HEK293 (cell line): ENCODE data around the gene RNF6.

Experiments
- CTCF ChIA-PET: fragments of 350-600 bp; formaldehyde crosslinking; extraction: SDS; loops from one replicate; lab custom pipeline; 2021; ENCODE audit warnings: antibody characterized with exemption; lab: Yijun Ruan, JAX
- POLR2A ChIA-PET: fragments of 300-600 bp; formaldehyde crosslinking; extraction: SDS; loops from one replicate; lab custom pipeline; 2020; ENCODE audit warnings: antibody characterized with exemption, inconsistent platforms; lab: Yijun Ruan, JAX
- H3K27ac ChIP-seq: fragments of 200-500 bp; sonication (Bioruptor generic); 2 replicates; pipeline ENCODE4 v1.5.1; 2014; ENCODE audit warnings: low read depth, low read length, control low read depth, inconsistent platforms; ENCODE audit errors: extremely low read depth
- H3K36me3 ChIP-seq, 2 experiments: fragments of 200-500 bp in 1 of 2; sonication (Bioruptor generic) in 1 of 2; 1 replicate in 1 of 2; 2 replicates in 1 of 2; pipeline ENCODE4 v1.5.1; 2014 to 2017; ENCODE audit warnings: inconsistent platforms in 2 of 2, low read length in 2 of 2; ENCODE audit not compliant: control insufficient read depth in 2 of 2, insufficient read depth in 1 of 2
- H3K4me1 ChIP-seq: fragments of 200-500 bp; sonication (Bioruptor generic); 2 replicates; pipeline ENCODE4 v1.5.1; 2014; ENCODE audit warnings: mild to moderate bottlenecking, low read length, inconsistent platforms; ENCODE audit not compliant: control insufficient read depth, insufficient read depth
- H3K4me3 ChIP-seq: 2 replicates; pipeline ENCODE4 v1.5.1; 2011; ENCODE audit warnings: low read depth, mild to moderate bottlenecking, control low read depth, low read length, moderate library complexity
- H3K9me3 ChIP-seq: fragments of 200-500 bp; sonication (Bioruptor generic); 2 replicates; pipeline ENCODE4 v1.5.1; 2014; ENCODE audit warnings: low read depth, low read length, inconsistent platforms; ENCODE audit not compliant: control insufficient read depth, insufficient read depth
- GLIS1 ChIP-seq: fragments of 450-650 bp; formaldehyde crosslinking; IDR thresholded peaks from 2 replicates; pipeline ENCODE4 v1.5.1; 2016; ENCODE audit warnings: missing biosample characterization, missing genetic modification characterization
- HOXC10 ChIP-seq: sonication (generic); formaldehyde crosslinking; IDR thresholded peaks from 2 replicates; pipeline ENCODE4 v1.8.1; 2023; ENCODE audit warnings: mild to moderate bottlenecking, missing genetic modification reagents
- KLF10 ChIP-seq: fragments of 450-650 bp; IDR thresholded peaks from 2 replicates; pipeline ENCODE4 v1.5.1; 2018; ENCODE audit warnings: missing biosample characterization, mild to moderate bottlenecking, missing genetic modification characterization
- KLF7 ChIP-seq: fragments of 450-650 bp; formaldehyde crosslinking; IDR thresholded peaks from 2 replicates; pipeline ENCODE4 v1.5.1; 2016; ENCODE audit warnings: missing biosample characterization, missing genetic modification characterization, borderline replicate concordance
- SALL2 ChIP-seq: fragments of 450-650 bp; formaldehyde crosslinking; IDR thresholded peaks from 2 replicates; pipeline ENCODE4 v1.5.0; 2017; ENCODE audit warnings: missing biosample characterization, mild to moderate bottlenecking, missing genetic modification characterization, borderline replicate concordance
- SCRT1 ChIP-seq: fragments of 450-650 bp; formaldehyde crosslinking; IDR thresholded peaks from 2 replicates; pipeline ENCODE4 v1.5.1; 2016; ENCODE audit warnings: missing biosample characterization, missing genetic modification characterization, borderline replicate concordance
- SETDB1 ChIP-seq: IDR thresholded peaks from one replicate; pipeline ENCODE4 v1.6.1; 2017; ENCODE audit warnings: mild to moderate bottlenecking, low read length, moderate library complexity, mixed read lengths; ENCODE audit not compliant: insufficient read length
- TRIM28 ChIP-seq: IDR thresholded peaks from 2 replicates; pipeline ENCODE4 v1.6.1; 2011; ENCODE audit warnings: low read length, control low read depth, borderline replicate concordance
- ZBTB20 ChIP-seq: fragments of 450-650 bp; formaldehyde crosslinking; IDR thresholded peaks from 2 replicates; pipeline ENCODE4 v1.5.1; 2016; ENCODE audit warnings: missing biosample characterization, missing genetic modification characterization
- ZBTB7A ChIP-seq: fragments of 450-650 bp; formaldehyde crosslinking; IDR thresholded peaks from 2 replicates; pipeline ENCODE4 v1.5.1; 2016; ENCODE audit warnings: low read depth, missing biosample characterization, missing genetic modification characterization
- ZFP69B ChIP-seq: fragments of 450-650 bp; formaldehyde crosslinking; IDR thresholded peaks from 2 replicates; pipeline ENCODE4 v1.5.1; 2016; ENCODE audit warnings: missing biosample characterization, missing genetic modification characterization
- ZNF133 ChIP-seq: fragments of 450-650 bp; formaldehyde crosslinking; IDR thresholded peaks from 2 replicates; pipeline ENCODE4 v1.5.1; 2016; ENCODE audit warnings: missing biosample characterization, missing genetic modification characterization
- ZNF146 ChIP-seq: fragments of 450-650 bp; formaldehyde crosslinking; IDR thresholded peaks from 2 replicates; pipeline ENCODE4 v1.5.1; 2016; ENCODE audit warnings: missing biosample characterization, missing genetic modification characterization
- ZNF2 ChIP-seq: fragments of 450-650 bp; formaldehyde crosslinking; IDR thresholded peaks from 2 replicates; pipeline ENCODE4 v1.5.1; 2016; ENCODE audit warnings: missing biosample characterization, missing genetic modification characterization
- ZNF24 ChIP-seq: fragments of 450-650 bp; formaldehyde crosslinking; IDR thresholded peaks from 2 replicates; pipeline ENCODE4 v1.5.1; 2016; ENCODE audit warnings: missing biosample characterization, missing genetic modification characterization
- ZNF433 ChIP-seq: fragments of 450-650 bp; formaldehyde crosslinking; IDR thresholded peaks from 2 replicates; pipeline ENCODE4 v1.5.1; 2016; ENCODE audit warnings: missing biosample characterization, missing genetic modification characterization, low read depth
- ZNF548 ChIP-seq: fragments of 450-650 bp; formaldehyde crosslinking; IDR thresholded peaks from 2 replicates; pipeline ENCODE4 v1.5.1; 2016; ENCODE audit warnings: missing biosample characterization, missing genetic modification characterization
- ZNF629 ChIP-seq: fragments of 450-650 bp; formaldehyde crosslinking; IDR thresholded peaks from 2 replicates; pipeline ENCODE4 v1.5.1; 2017; ENCODE audit warnings: missing biosample characterization, missing genetic modification characterization
- ZNF664 ChIP-seq: fragments of 450-650 bp; formaldehyde crosslinking; IDR thresholded peaks from 2 replicates; pipeline ENCODE4 v1.5.1; 2016; ENCODE audit warnings: missing biosample characterization, missing genetic modification characterization
- ZNF830 ChIP-seq: fragments of 450-650 bp; IDR thresholded peaks from 2 replicates; pipeline ENCODE4 v1.5.0; 2018; ENCODE audit warnings: missing biosample characterization, missing genetic modification characterization, low read depth, mild to moderate bottlenecking, moderate library complexity
- ZSCAN5A ChIP-seq: fragments of 450-650 bp; formaldehyde crosslinking; IDR thresholded peaks from 2 replicates; pipeline ENCODE4 v1.5.1; 2016; ENCODE audit warnings: missing biosample characterization, missing genetic modification characterization
- TF ChIP-seq, protein P1 (sequence below): fragments of 450-650 bp; formaldehyde crosslinking; IDR thresholded peaks from 2 replicates; pipeline ENCODE4 v1.5.1; 2016; ENCODE audit warnings: missing biosample characterization, missing genetic modification characterization

The RNF6 gene

GRCh38 chr13:26200811-26201210 lies 21.3 kb downstream of the RNF6 start:
- H3K9me3 ChIP-seq, result no peaks in the 10 kb centered on the region; the same call in 1 of the 2 replicates
- H3K36me3 ChIP-seq, result no peaks in the 10 kb centered on the region
- POLR2A ChIA-PET, result no interaction called here
- H3K27ac ChIP-seq, result no peak overlapping the region
- no peaks in the 10 kb centered on the region for H3K4me1 ChIP-seq
- CTCF ChIA-PET, result no interaction called here
- TF ChIP-seq ZNF548 (tag by site-specific recombination) (no peak), ZSCAN5A (tag by site-specific recombination) (no peak), ZBTB7A (no peak), GLIS1 (tag by site-specific recombination) (no peak), ZNF629 (tag by site-specific recombination) (no peak), HOXC10 (CRISPR knock-in tag) (no peak), ZNF830 (tag by site-specific recombination) (no peak), KLF7 (tag by site-specific recombination) (no peak), ZNF433 (tag by site-specific recombination) (no peak), ZFP69B (no peak), ZNF24 (tag by site-specific recombination) (no peak), SALL2 (tag by site-specific recombination) (no peak), ZNF133 (tag by site-specific recombination) (no peak), ZNF146 (no peak), SCRT1 (tag by site-specific recombination) (no peak), SETDB1 (no peak)
- TF ChIP-seq, protein P1, sequence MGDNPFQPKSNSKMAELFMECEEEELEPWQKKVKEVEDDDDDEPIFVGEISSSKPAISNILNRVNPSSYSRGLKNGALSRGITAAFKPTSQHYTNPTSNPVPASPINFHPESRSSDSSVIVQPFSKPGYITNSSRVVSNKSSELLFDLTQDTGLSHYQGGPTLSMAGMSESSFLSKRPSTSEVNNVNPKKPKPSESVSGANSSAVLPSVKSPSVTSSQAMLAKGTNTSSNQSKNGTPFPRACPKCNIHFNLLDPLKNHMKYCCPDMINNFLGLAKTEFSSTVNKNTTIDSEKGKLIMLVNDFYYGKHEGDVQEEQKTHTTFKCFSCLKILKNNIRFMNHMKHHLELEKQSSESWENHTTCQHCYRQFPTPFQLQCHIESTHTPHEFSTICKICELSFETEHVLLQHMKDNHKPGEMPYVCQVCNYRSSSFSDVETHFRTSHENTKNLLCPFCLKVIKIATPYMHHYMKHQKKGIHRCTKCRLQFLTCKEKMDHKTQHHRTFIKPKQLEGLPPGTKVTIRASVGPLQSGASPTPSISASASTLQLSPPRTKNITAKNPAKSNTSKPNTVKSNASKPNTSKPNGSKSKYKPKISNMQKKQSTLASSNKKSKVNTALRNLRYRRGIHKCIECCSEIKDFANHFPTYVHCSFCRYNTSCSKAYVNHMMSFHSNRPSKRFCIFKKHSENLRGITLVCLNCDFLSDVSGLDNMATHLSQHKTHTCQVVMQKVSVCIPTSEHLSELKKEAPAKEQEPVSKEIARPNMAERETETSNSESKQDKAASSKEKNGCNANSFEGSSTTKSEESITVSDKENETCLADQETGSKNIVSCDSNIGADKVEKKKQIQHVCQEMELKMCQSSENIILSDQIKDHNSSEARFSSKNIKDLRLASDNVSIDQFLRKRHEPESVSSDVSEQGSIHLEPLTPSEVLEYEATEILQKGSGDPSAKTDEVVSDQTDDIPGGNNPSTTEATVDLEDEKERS, result no peak
- TF ChIP-seq, all 188 proteins: peak for 0
- H3K4me3 ChIP-seq, result no peak overlapping the region

- POLR2A ChIA-PET, result no interaction called here
- CTCF ChIA-PET, result interaction anchor here (0.6 to 1.0 kb wide), 2 partner anchors 13 to 642 kb away, joined by 3 to 4 read pairs; no protein-coding TSS in a partner anchor
- no peaks in the 10 kb centered on the region for H3K4me1 ChIP-seq
- H3K27ac ChIP-seq, result no peak overlapping the region
- H3K36me3 ChIP-seq, result no peaks in the 10 kb centered on the region
- no peak overlapping the region for H3K4me3 ChIP-seq
- H3K9me3 ChIP-seq, result no peaks in the 10 kb centered on the region; the same call in 1 of the 2 replicates
- TF ChIP-seq ZNF2 (tag by site-specific recombination), result no peak
- no peak for TF ChIP-seq ZBTB20 (tag by site-specific recombination)
- TF ChIP-seq ZNF664 (tag by site-specific recombination), result no peak
- TF ChIP-seq KLF10 (tag by site-specific recombination), result no peak
- TF ChIP-seq TRIM28, result no peak
- TF ChIP-seq, all 188 proteins: peak for 0
These were observed 24.0 kb downstream of the RNF6 start for GRCh38 chr13:26198116-26198515.
